Omental fat pad (tissue), 4 donors: Measurements from ENCODE around the gene SRRM2. TPM values are rescaled to one million over a fixed set of nuclear protein-coding genes. Genes with fewer than 3 reads are reported as not detected.

Source experiments
- ATAC-seq: fragments of 150-250 bp; one replicate; pipeline ENCODE4 v1.9.1; 2016; ENCODE audit warnings: mild to moderate bottlenecking, moderate library complexity; ENCODE audit not compliant: low FRiP score
- DNase-seq: peaks from one replicate; pipeline ENCODE4 v3.0.0-alpha.2; 2019; ENCODE audit warnings: low spot score
- CTCF ChIP-seq, 3 donors: fragments of 450-650 bp; IDR thresholded peaks; one replicate each; pipeline ENCODE4 v1.5.1; 2016 to 2017; ENCODE audit warnings: antibody characterized with exemption in 3 of 3, mild to moderate bottlenecking in 3 of 3, moderate library complexity in 2 of 3
- total RNA-seq, 4 donors: library from RNA; depleted of rRNA; stranded (reverse); fragments of >200 nt; gene quantifications; one replicate each; pipeline ENCODE4 v1.1.0, GENCODE V29; 2016

SRRM2 gene
- total RNA-seq, 4 donors from 2014 or later, result 230 to 465 (median 368) TPM

GRCh38 chr16:2803545-2804195 is 51.2 kb downstream of the SRRM2 start:
- no peak for TF ChIP-seq CTCF (IDR thresholded peaks at IDR 0.05)
- no peak for ATAC-seq
- no peak for DNase-seq

- ATAC-seq (no peak), DNase-seq (no peak)
- TF ChIP-seq CTCF (IDR thresholded peaks at IDR 0.05), result no peak
Measured at GRCh38 chr16:2804728-2805127, 52.3 kb downstream of the SRRM2 start.

- DNase-seq (no peak), ATAC-seq (no peak)
- TF ChIP-seq CTCF (IDR thresholded peaks at IDR 0.05), result no peak
Measured at GRCh38 chr16:2806286-2806685, 53.8 kb downstream of the SRRM2 start.

- no peak for TF ChIP-seq CTCF (IDR thresholded peaks at IDR 0.05)
- no peak for DNase-seq
- ATAC-seq, result no peak
Measured at GRCh38 chr16:2808181-2808580, 55.7 kb downstream of the SRRM2 start.

- ATAC-seq, result no peak
- no peak for DNase-seq
- TF ChIP-seq CTCF (IDR thresholded peaks at IDR 0.05), result no peak
Measured at GRCh38 chr16:2809149-2809760, 56.8 kb downstream of the SRRM2 start.

GRCh38 chr16:2810651-2811050 is 58.2 kb downstream of the SRRM2 start:
- ATAC-seq (no peak), DNase-seq (no peak)
- TF ChIP-seq CTCF (IDR thresholded peaks at IDR 0.05), result no peak
